AG04449 (cell line): Measurements from ENCODE around the gene TCEAL9.

Experiments
- CTCF ChIA-PET: fragments of 350-600 bp; formaldehyde crosslinking; extraction: SDS; loops from one replicate; lab custom pipeline; 2021; ENCODE audit warnings: antibody characterized with exemption; lab: Yijun Ruan, JAX
- POLR2A ChIA-PET: fragments of 400-600, 350-600 bp; formaldehyde crosslinking; extraction: SDS; loops from one replicate; lab custom pipeline; 2020; ENCODE audit warnings: antibody characterized with exemption, inconsistent platforms; lab: Yijun Ruan, JAX
- DNase-seq: peaks from one replicate; pipeline ENCODE4 v3.0.0-alpha.2; 2010; ENCODE audit warnings: low read depth, low spot score
- H3K4me3 ChIP-seq: 2 replicates; pipeline ENCODE4 v1.5.1; 2011; ENCODE audit warnings: low read depth, mild to moderate bottlenecking, control low read depth, low read length
- CTCF ChIP-seq: IDR thresholded peaks from one replicate; pipeline ENCODE4 v1.5.1; 2011; ENCODE audit warnings: mild to moderate bottlenecking, moderate library complexity, low read length, control low read depth, inconsistent platforms; ENCODE audit not compliant: insufficient read depth; ENCODE audit errors: missing control alignments

TCEAL9 gene

GRCh38 chrX:103356130-103356798 is at the start of gene TCEAL9:
Gene TCEAL9 (plus strand): TSS chrX:103356506. CDS start chrX:103357685, 1,179 bp downstream.
- ChIA-PET CTCF (interaction anchor here (0.9 to 2.1 kb wide), 4 partner anchors 9 to 108 kb away, joined by 3 to 12 read pairs (median 6); no protein-coding TSS in a partner anchor), POLR2A (interaction anchor here (0.6 to 0.9 kb wide), 3 partner anchors 21 to 46 kb away, joined by 3 to 6 read pairs (median 3); no protein-coding TSS in a partner anchor)
- no peak for DNase-seq
- TF ChIP-seq CTCF = no peak
- H3K4me3 ChIP-seq = peak within 1 kb of the TSS; percentile 79

DNA sequence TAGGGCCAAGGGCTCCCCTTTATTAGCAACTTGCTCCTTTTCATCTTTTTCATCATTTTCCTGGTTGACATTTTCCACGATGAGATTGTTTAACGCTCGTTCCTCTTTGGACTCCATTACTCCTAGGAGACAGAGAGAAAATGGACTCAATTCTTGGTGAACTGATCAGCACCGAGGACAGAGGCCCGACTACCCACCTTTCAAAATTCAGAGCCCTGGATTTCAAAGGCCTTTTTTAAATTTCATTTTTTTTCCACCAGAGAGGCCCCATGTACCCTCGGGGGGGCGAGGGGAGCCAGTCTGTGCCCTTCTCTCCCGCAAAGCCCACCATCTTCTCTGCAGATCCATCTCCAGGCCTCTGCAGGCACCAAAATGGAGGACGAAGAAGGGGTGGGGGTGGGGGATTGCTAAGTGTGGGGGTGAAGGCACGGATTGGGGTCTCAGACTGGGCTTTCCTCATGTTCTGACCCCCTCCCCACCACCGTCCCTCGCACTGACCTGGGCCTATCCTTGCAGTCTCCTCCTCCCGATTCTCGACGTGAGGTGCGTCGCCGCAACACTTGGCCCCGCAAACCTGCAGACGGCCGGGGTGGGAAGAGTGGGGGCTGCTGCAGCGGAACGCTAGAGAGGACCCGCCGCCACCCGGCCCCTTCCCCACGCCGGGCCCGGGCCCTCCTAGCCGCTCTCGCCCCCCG is 46.3 kb upstream of the TCEAL9 start:
- DNase-seq = no peak
- TF ChIP-seq CTCF = no peak
- POLR2A ChIA-PET = interaction anchor here (0.6 kb wide), 1 partner anchor 474 kb away, joined by 4 read pairs; no protein-coding TSS in a partner anchor
- no peak overlapping the region for H3K4me3 ChIP-seq
- CTCF ChIA-PET = no interaction called here

DNA sequence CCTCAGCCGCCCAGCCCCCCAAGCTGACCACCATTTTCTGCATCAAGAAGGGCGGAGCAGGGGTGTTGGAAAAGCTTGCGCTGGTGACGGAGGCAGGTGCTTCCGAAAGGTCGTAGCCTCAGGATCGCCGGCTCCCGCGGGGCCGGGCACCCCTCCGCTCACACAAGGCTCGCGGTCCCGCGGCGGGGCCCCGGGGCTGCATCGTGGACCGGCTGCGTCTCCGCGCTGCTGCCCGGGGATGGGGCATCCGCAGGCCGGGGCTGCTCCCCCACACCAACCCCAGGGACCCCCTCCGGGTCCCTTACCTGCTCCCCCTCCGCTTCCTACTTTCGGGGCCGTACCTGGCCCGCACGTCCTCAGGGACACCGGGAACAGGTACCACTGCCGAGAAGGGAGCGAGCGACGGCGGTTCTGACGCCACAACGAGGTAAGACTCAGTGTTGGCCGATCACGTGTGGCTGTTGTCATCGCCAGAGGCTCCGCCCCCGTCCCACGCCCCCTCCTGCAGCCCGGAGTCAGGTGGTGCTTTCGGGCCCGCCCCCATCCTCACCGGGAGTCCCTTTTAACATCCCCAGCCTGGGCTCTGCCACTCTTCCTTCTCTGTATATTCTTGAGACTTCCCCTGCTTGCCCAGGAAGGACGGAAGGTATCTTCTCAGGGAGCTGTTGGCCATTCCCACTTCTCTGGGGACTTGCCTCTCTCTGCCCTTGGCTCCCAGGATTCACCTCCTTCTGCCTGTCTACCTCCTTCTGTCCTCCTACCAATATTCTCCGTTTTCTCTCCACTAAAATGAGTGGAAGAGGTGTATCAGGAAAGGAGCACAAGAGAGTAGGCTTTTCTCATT is 45.5 kb upstream of the TCEAL9 start, which contains the start of gene BEX2:
TSS of gene BEX2 (minus strand) at position 436 of the 844 bp plus-strand sequence. CDS start 1,014 bp downstream, outside the sequence.
- ChIA-PET POLR2A (interaction anchor here (0.6 kb wide), 1 partner anchor 475 kb away, joined by 4 read pairs; no protein-coding TSS in a partner anchor), CTCF (no interaction called here)
- no peak for TF ChIP-seq CTCF
- DNase-seq = no peak
- H3K4me3 ChIP-seq = peak within 1 kb of the TSS; percentile 34

- no peak for DNase-seq
- TF ChIP-seq CTCF = no peak
- CTCF ChIA-PET = no interaction called here
- H3K4me3 ChIP-seq = no peak overlapping the region
- POLR2A ChIA-PET = no interaction called here
Measured at GRCh38 chrX:103311399-103311780, 44.9 kb upstream of the TCEAL9 start.

DNA sequence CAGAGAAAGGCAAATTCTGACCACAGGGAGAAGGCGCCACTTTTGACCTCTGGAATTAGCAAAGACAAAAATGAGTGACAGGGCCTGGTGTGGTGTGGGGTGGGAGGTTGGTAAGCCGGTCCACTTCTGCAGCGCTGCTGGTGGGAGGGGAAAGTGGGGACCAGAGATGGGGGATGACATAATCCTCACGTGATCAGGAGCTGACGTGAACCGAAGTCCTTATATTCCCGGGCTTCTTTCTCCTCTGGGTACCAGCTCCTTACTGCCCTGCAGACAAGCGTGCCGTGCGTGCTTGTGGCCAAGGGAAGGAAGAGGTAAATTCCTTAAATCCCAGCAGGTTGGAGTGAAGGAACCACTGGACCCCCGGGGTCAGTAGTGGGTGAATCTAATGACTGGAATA is 26.3 kb upstream of the TCEAL9 start, which contains the start of gene TCEAL7:
TSS of gene TCEAL7 (plus strand) at position 249 of the 400 bp plus-strand sequence. CDS start 1,165 bp downstream, outside the sequence.
- DNase-seq = no peak
- no peak for TF ChIP-seq CTCF
- peak within 1 kb of the TSS; percentile 52 for H3K4me3 ChIP-seq
- ChIA-PET CTCF (no interaction called here), POLR2A (no interaction called here)
